Activated T-cell treated with anti-CD3 and anti-CD28 coated beads, Interleukin-2, amount 50 U/mL, for 1 hour (primary cell): ENCODE data around the gene DTWD1.
"Not testable (repeated sequence)": the region's sequence is repeated elsewhere in the genome, so short reads cannot be mapped to it uniquely, and the experiment has no call there.

Experiments used
- DNase-seq: peaks from one replicate; pipeline ENCODE4 v3.0.0-alpha.2; 2020

Gene DTWD1

GRCh38 chr15:49620658-49621368, at the start of gene DTWD1, which contains the start of gene FAM227B:
DTWD1 (plus strand) TSS chr15:49621048; CDS start chr15:49625168, 4,120 bp downstream.
FAM227B (minus strand) TSS chr15:49620818; CDS start chr15:49615171, 5,647 bp downstream.
- DNase-seq, result peak; percentile 93

GRCh38 chr15:49573421-49573820, 47.4 kb upstream of the DTWD1 start:
- no peak for DNase-seq

- no peak for DNase-seq
Measured at GRCh38 chr15:49589030-49589429, 31.8 kb upstream of the DTWD1 start.

- not testable (repeated sequence) for DNase-seq
Measured at GRCh38 chr15:49592829-49593316, 28.0 kb upstream of the DTWD1 start.

GRCh38 chr15:49604625-49605409, 16.0 kb upstream of the DTWD1 start:
- no peak for DNase-seq

GRCh38 chr15:49605588-49605987, 15.3 kb upstream of the DTWD1 start:
- no peak for DNase-seq

- no peak for DNase-seq
Measured at GRCh38 chr15:49606594-49606993, 14.3 kb upstream of the DTWD1 start.

- DNase-seq, result no peak
Measured at GRCh38 chr15:49610157-49610918, 10.5 kb upstream of the DTWD1 start.

- not testable (repeated sequence) for DNase-seq
Measured at GRCh38 chr15:49612240-49612639, 8.6 kb upstream of the DTWD1 start.

- no peak for DNase-seq
Measured at GRCh38 chr15:49619226-49619625, 1.6 kb upstream of the DTWD1 start.

- DNase-seq, result no peak
Measured at GRCh38 chr15:49620199-49620598, 649 bp upstream of the DTWD1 start.

GRCh38 chr15:49621401-49621811, 558 bp downstream of the DTWD1 start:
- no peak for DNase-seq

- no peak for DNase-seq
Measured at GRCh38 chr15:49621887-49622286, 1.0 kb downstream of the DTWD1 start.

GRCh38 chr15:49622561-49622960, 1.7 kb downstream of the DTWD1 start:
- no peak for DNase-seq

GRCh38 chr15:49624056-49624455, 3.2 kb downstream of the DTWD1 start:
- DNase-seq, result no peak

- DNase-seq, result no peak
Measured at GRCh38 chr15:49625460-49626036, 4.7 kb downstream of the DTWD1 start.

- no peak for DNase-seq
Measured at GRCh38 chr15:49627407-49627877, 6.6 kb downstream of the DTWD1 start.

- DNase-seq, result no peak
Measured at GRCh38 chr15:49628379-49628778, 7.5 kb downstream of the DTWD1 start.

- DNase-seq, result no peak
Measured at GRCh38 chr15:49637857-49638256, 17.0 kb downstream of the DTWD1 start.

GRCh38 chr15:49644364-49644794, 23.5 kb downstream of the DTWD1 start:
- DNase-seq, result no peak

- no peak for DNase-seq
Measured at GRCh38 chr15:49645277-49645676, 24.4 kb downstream of the DTWD1 start.

GRCh38 chr15:49645941-49646340, 25.1 kb downstream of the DTWD1 start:
- DNase-seq, result no peak

- DNase-seq, result no peak
Measured at GRCh38 chr15:49646891-49647290, 26.0 kb downstream of the DTWD1 start.
